ENCODE results near the gene C5orf15.

Gene C5orf15

DNA sequence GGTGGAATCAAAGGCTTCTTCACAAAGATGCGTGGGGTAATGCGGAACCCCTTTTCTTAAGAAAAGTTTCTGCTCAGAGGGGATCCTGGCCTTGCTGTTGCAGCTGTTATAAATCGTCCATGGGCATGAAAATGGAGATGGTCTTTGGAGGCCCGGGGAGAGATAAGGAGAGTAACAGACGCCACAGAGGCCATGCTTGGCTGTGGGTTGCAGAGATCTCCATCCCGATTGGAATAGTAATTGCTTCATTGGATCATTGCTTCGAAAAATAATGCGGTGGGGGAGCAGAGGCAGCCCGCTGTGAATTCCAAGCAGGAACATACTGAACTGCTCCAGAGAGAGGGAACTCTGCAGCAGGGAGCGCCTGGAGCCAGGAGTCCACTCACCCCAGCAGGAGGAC, 55.5 kb downstream of the C5orf15 start:
- no peaks in the 10 kb centered on the region for H3K36me3 ChIP-seq (ENCODE audit: insufficient read depth, low read length)
- no peak for DNase-seq (ENCODE audit: low read depth, low spot score)
- TF ChIP-seq FOXP2 (optimal IDR thresholded peaks at IDR 0.05; ENCODE audit: control extremely low read depth, extremely low read length, insufficient read depth) (no peak), EZH2 (IDR thresholded peaks at IDR 0.05) (no peak), POLR2AphosphoS5 (IDR thresholded peaks at IDR 0.05; ENCODE audit: borderline replicate concordance, low read depth, low read length) (no peak)
- no peaks in the 10 kb centered on the region for H3K9me3 ChIP-seq (ENCODE audit: low read depth, low read length)
- no peak overlapping the region for H3K27ac ChIP-seq
- H3K9ac ChIP-seq (ENCODE audit: insufficient read length), result no peak overlapping the region
- H3K4me3 ChIP-seq, result no peak overlapping the region

DNA sequence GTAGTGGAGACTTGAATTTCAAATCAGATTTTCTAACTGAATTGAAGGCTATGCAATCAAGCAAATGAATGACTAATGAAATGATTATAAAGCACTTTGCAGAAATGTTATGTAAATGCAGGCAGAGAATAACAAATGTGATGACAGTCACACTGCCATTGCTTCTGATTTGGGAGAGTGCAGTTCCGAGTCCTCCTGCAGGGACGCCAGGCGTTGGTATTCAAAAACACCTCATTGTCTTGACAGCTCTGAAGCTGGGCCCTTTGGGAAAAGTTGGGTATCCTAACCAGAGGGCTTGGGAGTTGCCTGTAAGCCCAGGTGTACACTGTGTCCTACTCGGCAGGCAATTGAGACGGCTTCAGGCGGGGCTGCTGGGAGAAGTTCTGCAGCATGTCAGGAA, 57.9 kb downstream of the C5orf15 start:
- Histone ChIP-seq H3K9ac (ENCODE audit: insufficient read length) (no peak overlapping the region), H3K27ac (no peak overlapping the region), H3K4me3 (no peak overlapping the region), H3K9me3 (ENCODE audit: low read depth, low read length) (no peaks in the 10 kb centered on the region), H3K36me3 (ENCODE audit: insufficient read depth, low read length) (no peaks in the 10 kb centered on the region)
- no peak for DNase-seq (ENCODE audit: low read depth, low spot score)
- TF ChIP-seq EZH2 (IDR thresholded peaks at IDR 0.05), result no peak
- no peak for TF ChIP-seq FOXP2 (optimal IDR thresholded peaks at IDR 0.05; ENCODE audit: control extremely low read depth, extremely low read length, insufficient read depth)
- no peak for TF ChIP-seq POLR2AphosphoS5 (IDR thresholded peaks at IDR 0.05; ENCODE audit: borderline replicate concordance, low read depth, low read length)

DNA sequence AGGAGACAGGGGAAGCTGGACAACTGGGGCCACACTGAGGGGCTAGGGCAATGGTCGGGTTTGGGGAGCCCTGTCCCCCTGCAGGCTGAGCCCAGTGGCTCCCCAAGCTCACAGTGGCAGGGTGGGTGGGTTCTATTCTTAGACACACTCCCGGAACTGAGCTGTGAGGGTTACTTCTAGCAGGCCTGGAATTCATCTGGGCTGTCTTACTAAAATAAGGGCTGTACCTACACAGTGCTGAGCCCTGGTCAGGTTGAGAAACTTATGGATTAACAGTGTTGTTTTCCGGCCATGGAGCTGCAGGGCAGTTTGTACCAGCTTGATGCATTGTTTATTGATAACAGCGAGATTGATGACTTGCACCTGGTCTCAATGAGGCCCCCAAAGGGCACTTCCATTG, 58.8 kb downstream of the C5orf15 start:
- Histone ChIP-seq H3K27ac (no peak overlapping the region), H3K4me3 (no peak overlapping the region), H3K9ac (ENCODE audit: insufficient read length) (no peak overlapping the region), H3K36me3 (ENCODE audit: insufficient read depth, low read length) (no peaks in the 10 kb centered on the region), H3K9me3 (ENCODE audit: low read depth, low read length) (no peaks in the 10 kb centered on the region)
- no peak for DNase-seq (ENCODE audit: low read depth, low spot score)
- no peak for TF ChIP-seq EZH2 (IDR thresholded peaks at IDR 0.05)
- no peak for TF ChIP-seq POLR2AphosphoS5 (IDR thresholded peaks at IDR 0.05; ENCODE audit: borderline replicate concordance, low read depth, low read length)

DNA sequence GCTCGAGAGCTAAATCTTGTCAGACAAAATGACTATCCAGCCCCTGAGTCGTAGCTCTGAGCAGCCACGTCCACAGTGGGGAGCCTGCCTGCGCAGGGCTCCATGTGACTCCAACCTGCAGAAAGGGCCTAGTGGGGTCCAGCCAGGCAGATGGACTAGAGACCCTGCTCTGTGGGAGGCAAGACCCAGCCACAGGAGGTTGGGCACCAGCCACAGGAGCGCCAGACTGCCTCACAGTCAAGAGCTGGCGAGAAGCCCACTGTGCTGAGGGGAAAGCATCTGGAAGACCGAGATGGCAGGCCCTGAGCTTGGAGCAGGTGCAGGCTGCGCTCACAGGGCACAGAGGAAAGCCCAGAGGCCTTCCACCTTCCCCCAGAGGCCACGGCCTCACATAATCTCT, 61.4 kb downstream of the C5orf15 start:
- no peak for TF ChIP-seq FOXP2 (optimal IDR thresholded peaks at IDR 0.05; ENCODE audit: control extremely low read depth, extremely low read length, insufficient read depth)
- TF ChIP-seq EZH2 (IDR thresholded peaks at IDR 0.05), result no peak
- TF ChIP-seq POLR2AphosphoS5 (IDR thresholded peaks at IDR 0.05; ENCODE audit: borderline replicate concordance, low read depth, low read length), result no peak
- Histone ChIP-seq H3K27ac (no peak overlapping the region), H3K4me3 (no peak overlapping the region), H3K9me3 (ENCODE audit: low read depth, low read length) (no peaks in the 10 kb centered on the region), H3K9ac (ENCODE audit: insufficient read length) (no peak overlapping the region), H3K36me3 (ENCODE audit: insufficient read depth, low read length) (no peaks in the 10 kb centered on the region)
- no peak for DNase-seq (ENCODE audit: low read depth, low spot score)

DNA sequence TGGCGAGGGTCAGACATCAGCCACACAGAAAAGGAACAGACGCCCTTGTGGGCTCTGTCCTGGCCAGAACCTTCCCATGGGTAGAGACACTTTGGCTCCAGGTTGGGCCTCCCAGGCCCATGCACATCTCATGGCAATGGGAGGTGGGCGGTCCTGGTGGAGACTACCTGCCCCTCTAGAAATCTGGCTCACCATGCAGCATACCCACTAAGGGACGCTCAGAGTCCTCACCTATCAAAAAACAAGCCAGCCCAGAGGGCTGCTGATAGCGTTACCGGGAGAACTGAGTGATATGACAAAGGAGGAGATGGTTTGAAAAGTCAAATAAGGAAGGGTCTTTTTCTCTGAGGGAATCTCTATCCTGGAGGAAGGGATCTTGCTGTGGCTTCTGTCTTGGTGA, 62.1 kb downstream of the C5orf15 start:
- Histone ChIP-seq H3K27ac (no peak overlapping the region), H3K36me3 (ENCODE audit: insufficient read depth, low read length) (no peaks in the 10 kb centered on the region), H3K9me3 (ENCODE audit: low read depth, low read length) (no peaks in the 10 kb centered on the region), H3K9ac (ENCODE audit: insufficient read length) (no peak overlapping the region), H3K4me3 (no peak overlapping the region)
- TF ChIP-seq POLR2AphosphoS5 (IDR thresholded peaks at IDR 0.05; ENCODE audit: borderline replicate concordance, low read depth, low read length), result no peak
- TF ChIP-seq EZH2 (IDR thresholded peaks at IDR 0.05), result no peak
- no peak for TF ChIP-seq FOXP2 (optimal IDR thresholded peaks at IDR 0.05; ENCODE audit: control extremely low read depth, extremely low read length, insufficient read depth)
- no peak for DNase-seq (ENCODE audit: low read depth, low spot score)
